Measurements from ENCODE around the gene SIL1. TPM values are rescaled to one million over a fixed set of nuclear protein-coding genes. Genes with fewer than 3 reads are reported as not detected.

Gene SIL1
- 10 to 100 TPM; 31.6 to 64.4 TPM for total RNA-seq

DNA sequence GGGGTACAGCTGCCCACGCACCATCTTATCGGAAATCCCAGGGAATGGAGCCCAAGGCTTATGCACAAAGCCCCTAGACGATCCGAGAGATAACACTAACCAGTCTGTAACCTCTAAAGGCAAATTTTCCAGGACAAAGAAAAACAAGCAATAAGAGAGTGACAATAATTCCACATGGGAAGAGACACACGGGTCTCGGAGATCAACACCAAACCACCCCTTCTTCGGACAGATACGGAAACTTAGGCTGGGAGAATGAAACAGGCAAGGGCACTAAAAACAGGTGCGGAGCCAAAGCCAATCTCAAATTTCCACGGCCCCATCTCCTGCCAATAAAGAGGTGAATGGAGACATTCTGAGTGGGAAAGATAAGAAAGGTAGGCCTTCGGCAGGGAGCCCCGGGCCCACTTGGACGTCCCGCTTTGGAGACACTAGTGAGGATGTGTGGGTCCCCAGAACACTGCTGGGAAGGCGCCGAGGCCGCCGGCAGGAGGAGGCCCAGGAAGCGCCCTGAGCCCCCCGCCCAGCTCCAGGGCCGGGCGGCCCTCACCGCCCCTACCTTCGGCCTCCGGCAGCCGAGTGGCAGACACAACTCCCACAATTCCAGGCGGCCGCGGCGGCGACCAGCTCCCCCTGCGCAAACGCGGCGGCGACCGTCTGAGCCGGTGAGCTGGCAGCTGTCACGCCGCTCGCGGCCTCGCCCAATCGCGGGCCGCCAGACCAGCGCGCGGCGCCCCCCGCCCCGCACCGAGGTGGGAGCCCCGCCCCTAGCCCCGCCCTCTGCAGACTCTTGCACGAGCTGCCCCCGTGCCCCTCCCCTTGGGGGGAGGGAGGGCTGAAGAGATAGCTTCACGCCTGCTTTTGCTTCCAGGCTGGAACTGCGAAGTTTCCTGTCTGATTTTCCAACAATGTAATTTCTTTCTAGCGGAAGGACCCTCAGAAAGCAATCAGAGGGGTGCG lies at the start of gene SIL1:
Gene SIL1 (minus strand): TSS at position 659 of the 960 bp plus-strand sequence. CDS start 70,525 bp downstream, outside the sequence.
- Histone ChIP-seq H3K27ac (peak within 1 kb of the TSS; percentile 90), H3K36me3 (no peaks in the 10 kb centered on the region), H3K9ac (ENCODE audit: low read depth in 2 of 2, low read length in 2 of 2) (peak within 1 kb of the TSS; percentile 87 to 93), H3K27me3 (no peaks in the 10 kb centered on the region), H3K4me3 (peak within 1 kb of the TSS; percentile 71), H3K4me1 (no peaks in the 10 kb centered on the region), H3K9me3 (no peaks in the 10 kb centered on the region)
- intact Hi-C loops (cut with DNase I) = no loop called here
- DNase-seq = peak; percentile 99
- TF ChIP-seq, protein P1, sequence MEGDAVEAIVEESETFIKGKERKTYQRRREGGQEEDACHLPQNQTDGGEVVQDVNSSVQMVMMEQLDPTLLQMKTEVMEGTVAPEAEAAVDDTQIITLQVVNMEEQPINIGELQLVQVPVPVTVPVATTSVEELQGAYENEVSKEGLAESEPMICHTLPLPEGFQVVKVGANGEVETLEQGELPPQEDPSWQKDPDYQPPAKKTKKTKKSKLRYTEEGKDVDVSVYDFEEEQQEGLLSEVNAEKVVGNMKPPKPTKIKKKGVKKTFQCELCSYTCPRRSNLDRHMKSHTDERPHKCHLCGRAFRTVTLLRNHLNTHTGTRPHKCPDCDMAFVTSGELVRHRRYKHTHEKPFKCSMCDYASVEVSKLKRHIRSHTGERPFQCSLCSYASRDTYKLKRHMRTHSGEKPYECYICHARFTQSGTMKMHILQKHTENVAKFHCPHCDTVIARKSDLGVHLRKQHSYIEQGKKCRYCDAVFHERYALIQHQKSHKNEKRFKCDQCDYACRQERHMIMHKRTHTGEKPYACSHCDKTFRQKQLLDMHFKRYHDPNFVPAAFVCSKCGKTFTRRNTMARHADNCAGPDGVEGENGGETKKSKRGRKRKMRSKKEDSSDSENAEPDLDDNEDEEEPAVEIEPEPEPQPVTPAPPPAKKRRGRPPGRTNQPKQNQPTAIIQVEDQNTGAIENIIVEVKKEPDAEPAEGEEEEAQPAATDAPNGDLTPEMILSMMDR (IDR thresholded peaks at IDR 0.05) = no peak

DNA sequence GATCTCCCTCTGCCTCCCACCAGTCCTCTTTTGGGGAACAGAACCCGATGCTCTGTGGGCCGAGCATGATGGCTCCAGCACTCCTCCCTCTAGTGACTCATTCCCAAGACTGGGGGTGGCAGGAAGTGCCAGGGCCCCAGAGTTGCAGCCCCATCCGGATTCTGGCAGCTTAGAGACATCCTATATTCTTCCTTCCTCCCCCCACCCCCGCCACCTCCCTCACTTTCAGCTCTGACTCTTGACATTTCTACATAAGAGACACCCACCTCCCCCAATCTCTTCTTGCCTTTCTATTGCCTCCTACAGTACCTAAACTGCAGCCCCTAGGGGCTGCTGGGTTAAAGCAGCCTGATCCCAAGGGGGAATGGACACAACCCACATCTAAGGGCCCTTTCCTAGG lies 48.2 kb upstream of the SIL1 start:
- no peak overlapping the region for H3K9ac ChIP-seq (ENCODE audit: low read depth in 2 of 2, low read length in 2 of 2)
- intact Hi-C loops (cut with DNase I) = no loop called here
- no peak overlapping the region for H3K4me3 ChIP-seq
- no peak overlapping the region for H3K27ac ChIP-seq
- no peak for DNase-seq
- no peaks in the 10 kb centered on the region for H3K27me3 ChIP-seq
- no peaks in the 10 kb centered on the region for H3K36me3 ChIP-seq
- TF ChIP-seq, protein P1 (IDR thresholded peaks at IDR 0.05) = no peak
- no peaks in the 10 kb centered on the region for H3K4me1 ChIP-seq
- no peaks in the 10 kb centered on the region for H3K9me3 ChIP-seq

DNA sequence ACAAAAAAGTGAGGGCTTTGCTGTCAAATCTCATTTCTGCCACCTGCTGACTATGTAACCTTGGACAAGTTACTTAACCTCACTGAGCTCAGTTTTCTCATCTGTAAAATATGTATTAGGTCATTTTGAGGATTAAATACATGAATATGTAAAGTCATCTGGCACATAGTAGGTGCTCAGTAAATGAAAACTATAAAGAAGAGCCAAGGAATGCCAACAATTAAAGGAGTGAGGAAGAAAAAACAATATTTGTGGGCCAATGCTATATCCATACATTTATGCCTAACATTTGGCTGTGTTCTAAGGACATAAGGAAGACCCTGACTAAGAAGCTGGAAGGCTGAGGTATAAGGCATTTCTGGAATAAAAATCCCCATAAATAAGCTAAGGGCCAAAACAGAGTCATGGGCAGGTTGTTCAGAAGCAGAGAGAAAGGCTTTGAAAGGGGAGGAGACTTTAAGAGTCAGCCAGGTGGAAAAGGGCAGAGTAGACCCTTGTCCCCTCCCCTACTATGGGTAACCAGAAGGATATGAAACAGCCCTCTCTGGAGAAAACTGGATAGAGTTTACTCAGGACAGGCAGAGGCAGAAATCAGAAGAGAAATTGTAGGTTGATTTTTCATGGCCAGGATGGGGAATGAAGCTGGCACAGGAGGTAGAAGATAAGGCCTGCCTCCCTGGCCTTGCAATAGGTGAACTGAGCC lies 47.6 kb upstream of the SIL1 start:
- H3K4me3 ChIP-seq = no peak overlapping the region
- no peak overlapping the region for H3K9ac ChIP-seq (ENCODE audit: low read depth in 2 of 2, low read length in 2 of 2)
- H3K27ac ChIP-seq = no peak overlapping the region
- no peaks in the 10 kb centered on the region for H3K9me3 ChIP-seq
- no peaks in the 10 kb centered on the region for H3K36me3 ChIP-seq
- H3K4me1 ChIP-seq = no peaks in the 10 kb centered on the region
- intact Hi-C loops (cut with DNase I) = no loop called here
- DNase-seq = no peak
- TF ChIP-seq, protein P1 (IDR thresholded peaks at IDR 0.05) = no peak
- no peaks in the 10 kb centered on the region for H3K27me3 ChIP-seq

DNA sequence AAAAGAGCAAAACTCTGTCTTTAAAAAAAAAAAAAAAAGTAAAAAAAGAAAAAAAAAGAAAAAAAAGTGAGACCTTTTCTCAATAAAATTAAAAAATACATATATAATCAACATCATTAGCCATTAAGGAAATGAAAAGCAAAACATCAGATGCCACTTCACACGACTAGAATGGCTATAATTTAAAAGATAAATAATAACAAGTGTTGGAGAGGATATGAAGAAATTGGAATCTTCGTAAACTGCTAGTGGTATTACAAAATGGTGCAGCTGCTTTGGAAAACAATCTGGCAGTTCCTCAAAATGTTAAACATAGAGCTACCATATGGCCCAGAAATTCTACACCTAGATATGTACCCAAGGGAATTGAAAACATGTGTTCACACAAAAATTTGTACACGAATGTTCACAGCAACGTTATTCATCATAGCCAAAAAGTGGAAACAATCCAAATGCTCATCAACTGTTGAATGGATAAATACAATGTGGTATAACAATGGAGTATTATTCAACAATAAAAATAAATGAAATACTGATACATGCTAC lies 45.3 kb upstream of the SIL1 start:
- H3K9ac ChIP-seq (ENCODE audit: low read depth in 2 of 2, low read length in 2 of 2) = no peak overlapping the region
- no peaks in the 10 kb centered on the region for H3K9me3 ChIP-seq
- intact Hi-C loops (cut with DNase I) = no loop called here
- TF ChIP-seq, protein P1 (IDR thresholded peaks at IDR 0.05) = no peak
- H3K4me3 ChIP-seq = no peak overlapping the region
- no peaks in the 10 kb centered on the region for H3K4me1 ChIP-seq
- no peaks in the 10 kb centered on the region for H3K36me3 ChIP-seq
- no peak for DNase-seq
- no peaks in the 10 kb centered on the region for H3K27me3 ChIP-seq
- H3K27ac ChIP-seq = no peak overlapping the region

DNA sequence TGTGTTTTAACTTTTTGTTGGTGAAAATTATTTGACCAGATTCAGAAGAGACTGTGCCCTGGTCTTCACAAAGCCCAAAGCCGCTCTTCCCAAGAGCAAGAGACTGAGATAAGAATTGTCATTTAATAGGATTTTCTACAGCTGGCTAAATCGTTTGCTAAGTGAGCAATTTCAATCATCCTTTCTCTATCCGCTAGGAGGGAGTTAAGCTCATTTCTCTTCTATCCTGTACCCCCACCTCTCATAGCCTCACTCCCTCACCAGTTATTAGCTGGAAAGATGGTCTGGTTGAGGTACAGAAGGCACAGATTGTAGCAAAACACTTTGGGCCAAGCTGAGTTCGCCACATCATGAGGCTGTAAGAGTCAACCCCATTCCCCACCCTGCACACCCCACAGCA lies 43.0 kb upstream of the SIL1 start:
- Histone ChIP-seq H3K4me1 (no peaks in the 10 kb centered on the region), H3K27ac (no peak overlapping the region), H3K4me3 (no peak overlapping the region), H3K27me3 (no peaks in the 10 kb centered on the region), H3K9ac (ENCODE audit: low read depth in 2 of 2, low read length in 2 of 2) (no peak overlapping the region), H3K36me3 (no peaks in the 10 kb centered on the region), H3K9me3 (no peaks in the 10 kb centered on the region)
- TF ChIP-seq, protein P1 (IDR thresholded peaks at IDR 0.05) = no peak
- DNase-seq = no peak
- intact Hi-C loops (cut with DNase I) = no loop called here

All from colonic mucosa (tissue), 4 donors.